ENCODE data around the gene PLPP4. TPM values are rescaled to one million over a fixed set of nuclear protein-coding genes. Genes with fewer than 3 reads are reported as not detected.

Gene PLPP4
- total RNA-seq, 3 donors from 2014 or later = not detected

GRCh38 chr10:120483651-120484301, 26.7 kb downstream of the PLPP4 start:
- no peak overlapping the region for H3K4me3 ChIP-seq
- H3K9me3 ChIP-seq = no peaks in the 10 kb centered on the region
- H3K36me3 ChIP-seq = no peaks in the 10 kb centered on the region
- intact Hi-C loops (cut with DNase I; ENCODE audit: low total_unique reads) = no loop called here
- TF ChIP-seq POLR2AphosphoS5 (IDR thresholded peaks at IDR 0.05) (no peak), CTCF (IDR thresholded peaks at IDR 0.05) (no peak), POLR2A (IDR thresholded peaks at IDR 0.05) (no peak)
- DNase-seq (ENCODE audit: low spot score in 2 of 2) = no peak
- no peaks in the 10 kb centered on the region for H3K4me1 ChIP-seq
- H3K27ac ChIP-seq = no peak overlapping the region
- H3K27me3 ChIP-seq = peaks cover 0 to 4% of the 10 kb centered on the region in 2 donors

- no peak for DNase-seq (ENCODE audit: low spot score in 2 of 2)
- peaks cover 0 to 4% of the 10 kb centered on the region in 2 donors for H3K27me3 ChIP-seq
- H3K27ac ChIP-seq = no peak overlapping the region
- no peak overlapping the region for H3K4me3 ChIP-seq
- no peaks in the 10 kb centered on the region for H3K36me3 ChIP-seq
- intact Hi-C loops (cut with DNase I; ENCODE audit: low total_unique reads) = no loop called here
- H3K4me1 ChIP-seq = no peaks in the 10 kb centered on the region
- H3K9me3 ChIP-seq = no peaks in the 10 kb centered on the region
- no peak for TF ChIP-seq POLR2AphosphoS5 (IDR thresholded peaks at IDR 0.05)
- TF ChIP-seq CTCF (IDR thresholded peaks at IDR 0.05) = no peak
- no peak for TF ChIP-seq POLR2A (IDR thresholded peaks at IDR 0.05)
Observed at GRCh38 chr10:120485946-120486345, 28.9 kb downstream of the PLPP4 start.

- TF ChIP-seq POLR2AphosphoS5 (IDR thresholded peaks at IDR 0.05) (no peak), POLR2A (IDR thresholded peaks at IDR 0.05) (no peak), CTCF (IDR thresholded peaks at IDR 0.05) (no peak)
- intact Hi-C loops (cut with DNase I; ENCODE audit: low total_unique reads) = no loop called here
- H3K27me3 ChIP-seq = peaks cover 0 to 4% of the 10 kb centered on the region in 2 donors
Observed at GRCh38 chr10:120486671-120487205, 29.7 kb downstream of the PLPP4 start.

GRCh38 chr10:120490288-120490687, 33.3 kb downstream of the PLPP4 start:
- peaks cover 0 to 4% of the 10 kb centered on the region in 2 donors for H3K27me3 ChIP-seq
- no peaks in the 10 kb centered on the region for H3K36me3 ChIP-seq
- H3K27ac ChIP-seq = no peak overlapping the region
- TF ChIP-seq CTCF (IDR thresholded peaks at IDR 0.05) (no peak), POLR2A (IDR thresholded peaks at IDR 0.05) (no peak), POLR2AphosphoS5 (IDR thresholded peaks at IDR 0.05) (no peak)
- no peaks in the 10 kb centered on the region for H3K9me3 ChIP-seq
- no peaks in the 10 kb centered on the region for H3K4me1 ChIP-seq
- intact Hi-C loops (cut with DNase I; ENCODE audit: low total_unique reads) = no loop called here
- no peak overlapping the region for H3K4me3 ChIP-seq
- no peak for DNase-seq (ENCODE audit: low spot score in 2 of 2)

More at GRCh38 chr10:120486671-120487205, 29.7 kb downstream of the PLPP4 start:
- DNase-seq (ENCODE audit: low spot score in 2 of 2) = no peak
- Histone ChIP-seq H3K4me1 (no peaks in the 10 kb centered on the region), H3K27ac (no peak overlapping the region), H3K36me3 (no peaks in the 10 kb centered on the region), H3K9me3 (no peaks in the 10 kb centered on the region), H3K4me3 (no peak overlapping the region)

GRCh38 chr10:120492346-120492745, 35.3 kb downstream of the PLPP4 start:
- no peak for DNase-seq (ENCODE audit: low spot score in 2 of 2)
- Histone ChIP-seq H3K4me3 (no peak overlapping the region), H3K36me3 (no peaks in the 10 kb centered on the region), H3K9me3 (no peaks in the 10 kb centered on the region), H3K27ac (no peak overlapping the region), H3K4me1 (no peaks in the 10 kb centered on the region), H3K27me3 (no peaks in the 10 kb centered on the region)
- TF ChIP-seq POLR2AphosphoS5 (IDR thresholded peaks at IDR 0.05) (no peak), POLR2A (IDR thresholded peaks at IDR 0.05) (no peak), CTCF (IDR thresholded peaks at IDR 0.05) (no peak)
- intact Hi-C loops (cut with DNase I; ENCODE audit: low total_unique reads) = no loop called here
